Upper lobe of left lung (tissue), 6 donors: Measurements from ENCODE around the gene CELSR2. TPM values are rescaled to one million over a fixed set of nuclear protein-coding genes. Genes with fewer than 3 reads are reported as not detected.

Experiments used
- ATAC-seq, 2 donors: fragments of 200-7000 bp; cut with Tn5 transposase; one replicate each; pipeline ENCODE4 v1.9.1; 2022; ENCODE audit warnings: mild to moderate bottlenecking in 2 of 2, moderate library complexity in 2 of 2; ENCODE audit not compliant: low FRiP score in 2 of 2
- DNase-seq, 2 donors: peaks; one replicate each; pipeline ENCODE4 v3.0.0-alpha.2; 2019 to 2020
- H3K27ac ChIP-seq, 4 donors: fragments of 200-600 bp; sonication (generic); one replicate each; pipeline ENCODE4 v1.5.1; 2016 to 2019
- H3K27me3 ChIP-seq, 4 donors: fragments of 200-600 bp; sonication (generic); one replicate each; pipeline ENCODE4 v1.5.1; 2017 to 2019
- H3K36me3 ChIP-seq, 4 donors: fragments of 200-600 bp; sonication (generic); one replicate each; pipeline ENCODE4 v1.5.1; 2016 to 2019
- H3K4me1 ChIP-seq, 4 donors: fragments of 200-600 bp; sonication (generic); one replicate each; pipeline ENCODE4 v1.5.1; 2018 to 2019
- H3K4me3 ChIP-seq, 4 donors: fragments of 200-600 bp; sonication (generic); one replicate each; pipeline ENCODE4 v1.5.1; 2017 to 2019; ENCODE audit warnings: mild to moderate bottlenecking in 2 of 4, moderate library complexity in 1 of 4
- H3K9me3 ChIP-seq, 4 donors: fragments of 200-600 bp; sonication (generic); one replicate each; pipeline ENCODE4 v1.5.1; 2018 to 2019
- CTCF ChIP-seq, 6 experiments: fragments of 450-650 bp in 4 of 6; fragments of 200-600 bp in 2 of 6; sonication (generic) in 2 of 6; IDR thresholded peaks; one replicate each; pipeline ENCODE4 v1.5.1; 2016 to 2019; ENCODE audit warnings: antibody characterized with exemption in 6 of 6
- EP300 ChIP-seq, 4 donors: sonication (generic); formaldehyde crosslinking; IDR thresholded peaks; one replicate each; pipeline ENCODE4 v1.5.1; 2017; ENCODE audit warnings: antibody characterized with exemption in 4 of 4, control low read depth in 2 of 4
- POLR2A ChIP-seq, 4 donors: fragments of 450-650 bp; IDR thresholded peaks; one replicate each; pipeline ENCODE4 v1.5.1; 2016 to 2017; ENCODE audit warnings: antibody characterized with exemption in 4 of 4, mild to moderate bottlenecking in 2 of 4
- POLR2AphosphoS5 ChIP-seq, 2 donors: sonication (generic); formaldehyde crosslinking; IDR thresholded peaks; one replicate each; pipeline ENCODE4 v1.5.1; 2017; ENCODE audit warnings: antibody characterized with exemption in 2 of 2
- WGBS, 2 donors: methylation state at CpG; one replicate each; pipeline ENCODE4 v1.1.5; 2017 to 2018; 5-methylcytosine and 5-hydroxymethylcytosine counted together
- total RNA-seq, 6 donors: library from RNA; depleted of rRNA in 4 of 6; stranded (reverse); fragments of >200 nt in 4 of 6; gene quantifications; one replicate each; pipeline versions ENCODE4 v1.1.0 to v1.2.1, GENCODE V29; 2016 to 2021
- donor health status: DM: no; HTN: no; CAD: no; lungs with moderate emphysema.
- donor health status: DM: no; HTN: yes; CAD: no; lungs with severe emphysema.

The CELSR2 gene
- total RNA-seq, 6 donors from 2014 or later = 5.9 to 27.2 (median 8.8) TPM

GRCh38 chr1:109273570-109274288, 24.4 kb downstream of the CELSR2 start:
- peak; percentile 26 to 64 for ATAC-seq
- Histone ChIP-seq H3K27me3 (no peaks in the 10 kb centered on the region), H3K27ac (peak overlapping the region; percentile 24 to 85 (median 77)), H3K4me3 (peak overlapping the region in 3 of 4 donors; percentile 31 to 49 (median 45)), H3K9me3 (no peaks in the 10 kb centered on the region), H3K4me1 (peaks cover 11 to 45% (median 28%) of the 10 kb centered on the region in 4 donors), H3K36me3 (no peaks in the 10 kb centered on the region)
- TF ChIP-seq POLR2A (IDR thresholded peaks at IDR 0.05) (peak in 1 of 4 donors; percentile 1), EP300 (IDR thresholded peaks at IDR 0.05) (no peak), POLR2AphosphoS5 (IDR thresholded peaks at IDR 0.05) (no peak), CTCF (IDR thresholded peaks at IDR 0.05) (no peak)
- 50 to 66% methylated on average over 17 to 22 of the region's 30 CpGs for WGBS, 2 donors
- no peak for DNase-seq

- ATAC-seq (peak; percentile 66 to 80), DNase-seq (peak; percentile 80 to 90)
- no peak for TF ChIP-seq EP300 (IDR thresholded peaks at IDR 0.05)
- TF ChIP-seq POLR2AphosphoS5 (IDR thresholded peaks at IDR 0.05) = peak in 1 of 2 donors; percentile 19
- peak in 1 of 4 donors; percentile 75 for TF ChIP-seq POLR2A (IDR thresholded peaks at IDR 0.05)
- Histone ChIP-seq H3K4me3 (peak overlapping the region in 3 of 4 donors; percentile 31 to 49 (median 45)), H3K9me3 (no peaks in the 10 kb centered on the region), H3K27me3 (no peaks in the 10 kb centered on the region), H3K36me3 (peaks cover 0 to 5% (median 0%) of the 10 kb centered on the region in 4 donors), H3K4me1 (peaks cover 11 to 45% (median 28%) of the 10 kb centered on the region in 4 donors), H3K27ac (peak overlapping the region; percentile 24 to 85 (median 77))
- 53 to 62% methylated on average over 19 to 24 of the region's 24 CpGs for WGBS, 2 donors
Measured at GRCh38 chr1:109274533-109275476, 25.5 kb downstream of the CELSR2 start.

- H3K27ac ChIP-seq = peak overlapping the region; percentile 24 to 85 (median 54)
- ATAC-seq (no peak), DNase-seq (no peak)
- 64 to 78% methylated on average over 6 to 9 of the region's 9 CpGs for WGBS, 2 donors
- peak overlapping the region in 2 of 4 donors; percentile 45 to 49 for H3K4me3 ChIP-seq
- peaks cover 0 to 10% (median 0%) of the 10 kb centered on the region in 4 donors for H3K36me3 ChIP-seq
- H3K4me1 ChIP-seq = peaks cover 11 to 45% (median 28%) of the 10 kb centered on the region in 4 donors
- H3K27me3 ChIP-seq = no peaks in the 10 kb centered on the region
- TF ChIP-seq POLR2A (IDR thresholded peaks at IDR 0.05) (no peak), POLR2AphosphoS5 (IDR thresholded peaks at IDR 0.05) (no peak), EP300 (IDR thresholded peaks at IDR 0.05) (no peak), CTCF (IDR thresholded peaks at IDR 0.05) (no peak)
- H3K9me3 ChIP-seq = no peaks in the 10 kb centered on the region
Measured at GRCh38 chr1:109275706-109276345, 26.5 kb downstream of the CELSR2 start.

GRCh38 chr1:109277434-109278204, 28.3 kb downstream of the CELSR2 start:
- H3K4me1 ChIP-seq = peaks cover 17 to 52% (median 38%) of the 10 kb centered on the region in 4 donors
- peak; percentile 81 to 89 for ATAC-seq
- no peaks in the 10 kb centered on the region for H3K27me3 ChIP-seq
- peak overlapping the region in 3 of 4 donors; percentile 24 to 60 (median 29) for H3K27ac ChIP-seq
- 58 to 70% methylated on average over 6 to 7 of the region's 7 CpGs for WGBS, 2 donors
- TF ChIP-seq CTCF (IDR thresholded peaks at IDR 0.05) (peak; percentile 88 to 97 (median 96)), POLR2A (IDR thresholded peaks at IDR 0.05) (peak in 2 of 4 donors; percentile 35 to 49), POLR2AphosphoS5 (IDR thresholded peaks at IDR 0.05) (peak in 1 of 2 donors; percentile 36), EP300 (IDR thresholded peaks at IDR 0.05) (no peak)
- H3K9me3 ChIP-seq = no peaks in the 10 kb centered on the region
- no peak overlapping the region for H3K4me3 ChIP-seq
- H3K36me3 ChIP-seq = peaks cover 0 to 10% (median 0%) of the 10 kb centered on the region in 4 donors
- DNase-seq = peak in 1 of 2 donors; percentile 94
